HepG2 (cell line): ENCODE results near the gene GALNT17. TPM values are rescaled to one million over a fixed set of nuclear protein-coding genes. Genes with fewer than 3 reads are reported as not detected.

Source experiments
- ATAC-seq: fragments of 200-7000 bp; cut with Tn5 transposase; 3 replicates; pipeline ENCODE4 v1.9.1; 2020; ENCODE audit warnings: mild to moderate bottlenecking, moderate library complexity
- BruUV-seq: library from RNA; stranded (reverse); fragments of 400-500 nt; replicated peaks from 2 replicates; lab custom pipeline; 2021; lab: Mats Ljungman, UMichigan
- CTCF ChIA-PET: fragments of 300-600 bp; formaldehyde crosslinking; extraction: SDS; loops from one replicate; lab custom pipeline; 2021; ENCODE audit warnings: low total read pairs, inconsistent platforms, low intra/inter-chr PET ratio; lab: Yijun Ruan, JAX
- POLR2A ChIA-PET: fragments of 350-600 bp; sonication (Branson Sonifier 250); formaldehyde crosslinking; loops from one replicate; lab custom pipeline; 2020; ENCODE audit warnings: antibody characterized with exemption, inconsistent platforms; lab: Yijun Ruan, JAX
- DNase-seq: peaks from one replicate; pipeline ENCODE4 v3.0.0-alpha.2; 2015; ENCODE audit warnings: low spot score
- FAIRE-seq: peaks from 3 replicates; lab custom pipeline; 2011; peaks lifted over from hg19 to GRCh38; lab: Jason Lieb, UNC
- H2AFZ ChIP-seq: one replicate; pipeline ENCODE4 v1.6.1; 2011; ENCODE audit warnings: low read length, inconsistent platforms
- H3K27ac ChIP-seq: fragments of 300-600 bp; 3 replicates; pipeline ENCODE4 v1.8.0; 2011; ENCODE audit warnings: mixed run types, mild to moderate bottlenecking, mixed read lengths, low read length, inconsistent platforms; ENCODE audit not compliant: insufficient read depth; ENCODE audit errors: extremely low read length
- H3K27me3 ChIP-seq, 2 experiments: fragments of 200-600 bp in 1 of 2; 2 replicates in 1 of 2; 3 replicates in 1 of 2; pipeline versions ENCODE4 v1.6.0 to v1.8.0; 2011; ENCODE audit warnings: low read length in 2 of 2, mild to moderate bottlenecking in 2 of 2, moderate library complexity in 2 of 2, inconsistent platforms in 1 of 2; ENCODE audit not compliant: insufficient read depth in 2 of 2, control insufficient read depth in 1 of 2
- H3K36me3 ChIP-seq, 2 experiments: fragments of 200-600 bp in 1 of 2; replicated peaks in 1 of 2; 2 replicates in 1 of 2; 3 replicates in 1 of 2; pipeline versions ENCODE4 v1.5.1 to v1.8.0; 2011; ENCODE audit warnings: low read length in 2 of 2, inconsistent platforms in 1 of 2; ENCODE audit not compliant: insufficient read depth in 2 of 2, control insufficient read depth in 1 of 2
- H3K4me1 ChIP-seq: 2 replicates; pipeline ENCODE4 v1.5.1; 2012; ENCODE audit warnings: low read length, inconsistent platforms; ENCODE audit not compliant: insufficient read depth
- H3K4me2 ChIP-seq: 2 replicates; pipeline ENCODE4 v1.6.0; 2011; ENCODE audit warnings: low read depth, low read length, inconsistent platforms
- H3K4me3 ChIP-seq, 3 experiments: fragments of 200-600 bp in 1 of 3; sonication (generic), shearing (Covaris generic) in 1 of 3; replicated peaks in 1 of 3; 2 replicates each; pipeline ENCODE4 v1.5.1; 2011 to 2016; ENCODE audit warnings: low read length in 3 of 3, inconsistent platforms in 2 of 3, low read depth in 2 of 3, mild to moderate bottlenecking in 2 of 3, control low read depth in 1 of 3, mixed read lengths in 1 of 3; ENCODE audit not compliant: insufficient read depth in 1 of 3
- H3K79me2 ChIP-seq: one replicate; pipeline ENCODE4 v1.6.1; 2011; ENCODE audit warnings: low read length, inconsistent platforms; ENCODE audit not compliant: insufficient read depth
- H3K9ac ChIP-seq: 2 replicates; pipeline ENCODE4 v1.6.0; 2011; ENCODE audit warnings: mild to moderate bottlenecking, low read depth, low read length, inconsistent platforms; ENCODE audit not compliant: insufficient read depth
- H3K9me3 ChIP-seq: 2 replicates; pipeline ENCODE4 v1.5.1; 2012; ENCODE audit warnings: mild to moderate bottlenecking, low read length
- H4K20me1 ChIP-seq: 2 replicates; pipeline ENCODE4 v1.6.0; 2011; ENCODE audit warnings: inconsistent platforms, mild to moderate bottlenecking, low read length, moderate library complexity; ENCODE audit not compliant: insufficient read depth
- DRAP1 ChIP-seq: IDR thresholded peaks from 2 replicates; pipeline ENCODE4 v1.6.1; 2016; ENCODE audit warnings: missing genetic modification reagents, missing compliant biosample characterization
- NCOA2 ChIP-seq: sonication (generic); formaldehyde crosslinking; IDR thresholded peaks from 2 replicates; pipeline ENCODE4 v1.8.0; 2022; ENCODE audit warnings: inconsistent platforms
- RARA ChIP-seq: IDR thresholded peaks from 2 replicates; pipeline ENCODE4 v1.6.1; 2016; ENCODE audit warnings: missing genetic modification reagents, missing compliant biosample characterization
- SNAI1 ChIP-seq: sonication (generic); formaldehyde crosslinking; IDR thresholded peaks from 2 replicates; pipeline ENCODE4 v1.5.0; 2020; ENCODE audit warnings: mild to moderate bottlenecking, missing genetic modification reagents, borderline replicate concordance
- SRSF1 ChIP-seq: fragments of 200-400 bp; formaldehyde crosslinking; optimal IDR thresholded peaks from 2 replicates; pipeline ENCODE3; 2017; ENCODE audit warnings: mild to moderate bottlenecking, low read depth, low read length, moderate library complexity
- TBP ChIP-seq: sonication (generic); formaldehyde crosslinking; IDR thresholded peaks from 2 replicates; pipeline ENCODE4 v1.5.0; 2020; ENCODE audit warnings: missing genetic modification reagents
- ZEB1 ChIP-seq: IDR thresholded peaks from 2 replicates; pipeline ENCODE4 v1.6.1; 2012; ENCODE audit warnings: mild to moderate bottlenecking, low read depth, inconsistent platforms; ENCODE audit not compliant: insufficient replicate concordance
- WGBS: methylation state at CpG from one replicate; pipeline ENCODE4 v1.1.6; 2017; ENCODE audit warnings: low lambda C conversion rate; 5-methylcytosine and 5-hydroxymethylcytosine counted together
- in situ Hi-C: cut with HindIII; loops from 2 replicates; pipeline ENCODE4 v1.10.0; 2017; ENCODE audit warnings: low pct_unique_long_range_greater_than_20kb; ENCODE audit not compliant: extremely low pct_ligation_motif_present
- intact Hi-C: fragments of 100-400 bp; cut with micrococcal nuclease; formaldehyde crosslinking; loops from one replicate; pipeline ENCODE4 v1.10.0; 2022; ENCODE audit not compliant: unreplicated experiment
- polyA plus RNA-seq, 8 experiments: library from polyadenylated mRNA; depleted of rRNA in 3 of 8; stranded (reverse) in 7 of 8; unstranded in 1 of 8; fragments of >200 nt; fragmentation: Illumina TruSeq in 4 of 8; extraction: Trizol in 4 of 8; gene quantifications; 2 replicates each; pipeline versions ENCODE4 v1.2.1 to v1.2.3, GENCODE V29; 2011 to 2016; ENCODE audit warnings: low read depth in 4 of 8, missing spikeins in 1 of 8, mixed read lengths in 1 of 8; ENCODE audit not compliant: insufficient read depth in 1 of 8
- total RNA-seq, 5 experiments: library from RNA; depleted of rRNA; stranded (reverse); fragments of >200 nt; fragmentation: Illumina TruSeq; extraction: Trizol; gene quantifications; 2 replicates each; pipeline ENCODE4 v1.2.3, GENCODE V29; 2016; ENCODE audit warnings: low read depth in 1 of 5
- TF ChIP-seq, protein P1 (sequence below): sonication (generic); formaldehyde crosslinking; IDR thresholded peaks from 2 replicates; pipeline ENCODE4 v1.4.0; 2020; ENCODE audit warnings: missing genetic modification reagents
- TF ChIP-seq, protein P2 (sequence below): sonication (generic); formaldehyde crosslinking; IDR thresholded peaks from 2 replicates; pipeline ENCODE4 v1.4.0; 2020; ENCODE audit warnings: missing genetic modification reagents, borderline replicate concordance

Gene GALNT17
- total and polyA plus RNA-seq, 2 of the 13 experiments (the other 11 are each of a cell fraction or from before 2014, with no cell fraction given): not detected

GRCh38 chr7:71739520-71740173, 607.7 kb downstream of the GALNT17 start:
- FAIRE-seq (no peak), DNase-seq (no peak), ATAC-seq (no peak)
- no peaks in the 10 kb centered on the region for H3K9me3 ChIP-seq
- 8% methylated on average over 10 of the region's 10 CpGs for WGBS
- H3K9ac ChIP-seq: no peak overlapping the region
- H3K27me3 ChIP-seq: peaks cover 0 to 9% of the 10 kb centered on the region in 2 experiments; a peak in 1 of 5 replicates
- H3K4me2 ChIP-seq: no peak overlapping the region
- H3K79me2 ChIP-seq: no peaks in the 10 kb centered on the region
- intact Hi-C loops (no loop called here), in situ Hi-C loops (loop anchor here (5.0 kb wide), 1 partner anchor 882 kb away; no protein-coding TSS in a partner anchor)
- no peak overlapping the region for H3K4me3 ChIP-seq
- no peaks in the 10 kb centered on the region for H4K20me1 ChIP-seq
- ChIA-PET CTCF (no interaction called here), POLR2A (no interaction called here)
- BruUV-seq: no TSS peak
- H3K27ac ChIP-seq: no peak overlapping the region
- no peaks in the 10 kb centered on the region for H3K36me3 ChIP-seq
- H2AFZ ChIP-seq: no peak overlapping the region
- H3K4me1 ChIP-seq: no peaks in the 10 kb centered on the region
- TF ChIP-seq, protein P1, sequence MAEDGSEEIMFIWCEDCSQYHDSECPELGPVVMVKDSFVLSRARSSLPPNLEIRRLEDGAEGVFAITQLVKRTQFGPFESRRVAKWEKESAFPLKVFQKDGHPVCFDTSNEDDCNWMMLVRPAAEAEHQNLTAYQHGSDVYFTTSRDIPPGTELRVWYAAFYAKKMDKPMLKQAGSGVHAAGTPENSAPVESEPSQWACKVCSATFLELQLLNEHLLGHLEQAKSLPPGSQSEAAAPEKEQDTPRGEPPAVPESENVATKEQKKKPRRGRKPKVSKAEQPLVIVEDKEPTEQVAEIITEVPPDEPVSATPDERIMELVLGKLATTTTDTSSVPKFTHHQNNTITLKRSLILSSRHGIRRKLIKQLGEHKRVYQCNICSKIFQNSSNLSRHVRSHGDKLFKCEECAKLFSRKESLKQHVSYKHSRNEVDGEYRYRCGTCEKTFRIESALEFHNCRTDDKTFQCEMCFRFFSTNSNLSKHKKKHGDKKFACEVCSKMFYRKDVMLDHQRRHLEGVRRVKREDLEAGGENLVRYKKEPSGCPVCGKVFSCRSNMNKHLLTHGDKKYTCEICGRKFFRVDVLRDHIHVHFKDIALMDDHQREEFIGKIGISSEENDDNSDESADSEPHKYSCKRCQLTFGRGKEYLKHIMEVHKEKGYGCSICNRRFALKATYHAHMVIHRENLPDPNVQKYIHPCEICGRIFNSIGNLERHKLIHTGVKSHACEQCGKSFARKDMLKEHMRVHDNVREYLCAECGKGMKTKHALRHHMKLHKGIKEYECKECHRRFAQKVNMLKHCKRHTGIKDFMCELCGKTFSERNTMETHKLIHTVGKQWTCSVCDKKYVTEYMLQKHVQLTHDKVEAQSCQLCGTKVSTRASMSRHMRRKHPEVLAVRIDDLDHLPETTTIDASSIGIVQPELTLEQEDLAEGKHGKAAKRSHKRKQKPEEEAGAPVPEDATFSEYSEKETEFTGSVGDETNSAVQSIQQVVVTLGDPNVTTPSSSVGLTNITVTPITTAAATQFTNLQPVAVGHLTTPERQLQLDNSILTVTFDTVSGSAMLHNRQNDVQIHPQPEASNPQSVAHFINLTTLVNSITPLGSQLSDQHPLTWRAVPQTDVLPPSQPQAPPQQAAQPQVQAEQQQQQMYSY (CRISPR knock-in tag): no peak
- no peak for TF ChIP-seq SRSF1
- TF ChIP-seq TBP (CRISPR knock-in tag): no peak
- no peak for TF ChIP-seq ZEB1
- no peak for TF ChIP-seq RARA (CRISPR knock-in tag)
- TF ChIP-seq SNAI1 (CRISPR knock-in tag): no peak
- no peak for TF ChIP-seq DRAP1 (CRISPR knock-in tag)
- TF ChIP-seq, protein P2, sequence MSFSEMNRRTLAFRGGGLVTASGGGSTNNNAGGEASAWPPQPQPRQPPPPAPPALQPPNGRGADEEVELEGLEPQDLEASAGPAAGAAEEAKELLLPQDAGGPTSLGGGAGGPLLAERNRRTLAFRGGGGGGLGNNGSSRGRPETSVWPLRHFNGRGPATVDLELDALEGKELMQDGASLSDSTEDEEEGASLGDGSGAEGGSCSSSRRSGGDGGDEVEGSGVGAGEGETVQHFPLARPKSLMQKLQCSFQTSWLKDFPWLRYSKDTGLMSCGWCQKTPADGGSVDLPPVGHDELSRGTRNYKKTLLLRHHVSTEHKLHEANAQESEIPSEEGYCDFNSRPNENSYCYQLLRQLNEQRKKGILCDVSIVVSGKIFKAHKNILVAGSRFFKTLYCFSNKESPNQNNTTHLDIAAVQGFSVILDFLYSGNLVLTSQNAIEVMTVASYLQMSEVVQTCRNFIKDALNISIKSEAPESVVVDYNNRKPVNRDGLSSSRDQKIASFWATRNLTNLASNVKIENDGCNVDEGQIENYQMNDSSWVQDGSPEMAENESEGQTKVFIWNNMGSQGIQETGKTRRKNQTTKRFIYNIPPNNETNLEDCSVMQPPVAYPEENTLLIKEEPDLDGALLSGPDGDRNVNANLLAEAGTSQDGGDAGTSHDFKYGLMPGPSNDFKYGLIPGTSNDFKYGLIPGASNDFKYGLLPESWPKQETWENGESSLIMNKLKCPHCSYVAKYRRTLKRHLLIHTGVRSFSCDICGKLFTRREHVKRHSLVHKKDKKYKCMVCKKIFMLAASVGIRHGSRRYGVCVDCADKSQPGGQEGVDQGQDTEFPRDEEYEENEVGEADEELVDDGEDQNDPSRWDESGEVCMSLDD (CRISPR knock-in tag): no peak
- TF ChIP-seq NCOA2 (CRISPR knock-in tag): no peak
